ENCODE measurements around the gene GGT7. TPM values are rescaled to one million over a fixed set of nuclear protein-coding genes. Genes with fewer than 3 reads are reported as not detected.

The GGT7 gene
- polyA plus RNA-seq (2012; ENCODE audit: insufficient read depth, insufficient read length, low read depth), result 37.3 TPM

- no peaks in the 10 kb centered on the region for H3K36me3 ChIP-seq
- TF ChIP-seq CTCF (IDR thresholded peaks at IDR 0.05; ENCODE audit: low read depth, low read length), result peak; percentile 61
- peak; percentile 89 for DNase-seq
- no peaks in the 10 kb centered on the region for H3K27me3 ChIP-seq
- H3K4me1 ChIP-seq, result peaks cover 11% of the 10 kb centered on the region
- no peaks in the 10 kb centered on the region for H3K9me3 ChIP-seq
- H3K4me3 ChIP-seq (ENCODE audit: low read depth, low read length), result peak within 1 kb of the TSS; percentile 80
These were observed at the start of gene GGT7 for GRCh38 chr20:34872622-34873224. Gene GGT7, minus strand, starts transcription at chr20:34872856. Its CDS starts 41 bp downstream, at chr20:34872815.

- peaks cover 5% of the 10 kb centered on the region; the same call in 1 of the 2 replicates for H3K4me1 ChIP-seq
- H3K27me3 ChIP-seq, result no peaks in the 10 kb centered on the region
- no peak overlapping the region for H3K4me3 ChIP-seq (ENCODE audit: low read depth, low read length)
- DNase-seq, result no peak
- no peaks in the 10 kb centered on the region for H3K9me3 ChIP-seq
- TF ChIP-seq CTCF (IDR thresholded peaks at IDR 0.05; ENCODE audit: low read depth, low read length), result no peak
- H3K36me3 ChIP-seq, result no peaks in the 10 kb centered on the region
These were observed 48.8 kb upstream of the GGT7 start for GRCh38 chr20:34921436-34921835.

- H3K4me1 ChIP-seq, result peaks cover 8% of the 10 kb centered on the region
- H3K36me3 ChIP-seq, result no peaks in the 10 kb centered on the region
- no peaks in the 10 kb centered on the region for H3K27me3 ChIP-seq
- H3K4me3 ChIP-seq (ENCODE audit: low read depth, low read length), result no peak overlapping the region
- H3K9me3 ChIP-seq, result no peaks in the 10 kb centered on the region
- no peak for DNase-seq
- TF ChIP-seq CTCF (IDR thresholded peaks at IDR 0.05; ENCODE audit: low read depth, low read length), result no peak
These were observed 47.4 kb upstream of the GGT7 start for GRCh38 chr20:34920055-34920454.

GRCh38 chr20:34916774-34917354 is 44.2 kb upstream of the GGT7 start:
- H3K27me3 ChIP-seq, result no peaks in the 10 kb centered on the region
- TF ChIP-seq CTCF (IDR thresholded peaks at IDR 0.05; ENCODE audit: low read depth, low read length), result no peak
- no peak overlapping the region for H3K4me3 ChIP-seq (ENCODE audit: low read depth, low read length)
- DNase-seq, result no peak
- no peaks in the 10 kb centered on the region for H3K9me3 ChIP-seq
- H3K36me3 ChIP-seq, result no peaks in the 10 kb centered on the region
- H3K4me1 ChIP-seq, result peaks cover 9% of the 10 kb centered on the region

GRCh38 chr20:34915749-34916455 is 43.2 kb upstream of the GGT7 start:
- no peak for TF ChIP-seq CTCF (IDR thresholded peaks at IDR 0.05; ENCODE audit: low read depth, low read length)

GRCh38 chr20:34915131-34915530 is 42.5 kb upstream of the GGT7 start:
- Histone ChIP-seq H3K36me3 (no peaks in the 10 kb centered on the region), H3K27me3 (no peaks in the 10 kb centered on the region), H3K4me3 (ENCODE audit: low read depth, low read length) (no peak overlapping the region), H3K9me3 (no peaks in the 10 kb centered on the region), H3K4me1 (peaks cover 9% of the 10 kb centered on the region)
- DNase-seq, result no peak
- TF ChIP-seq CTCF (IDR thresholded peaks at IDR 0.05; ENCODE audit: low read depth, low read length), result no peak

More at GRCh38 chr20:34915749-34916455, 43.2 kb upstream of the GGT7 start:
- no peak overlapping the region for H3K4me3 ChIP-seq (ENCODE audit: low read depth, low read length)
- no peak for DNase-seq
- H3K9me3 ChIP-seq, result no peaks in the 10 kb centered on the region
- H3K36me3 ChIP-seq, result no peaks in the 10 kb centered on the region
- H3K27me3 ChIP-seq, result no peaks in the 10 kb centered on the region
- H3K4me1 ChIP-seq, result peaks cover 9% of the 10 kb centered on the region
